HUDEP-2 (cell line): ENCODE measurements around the gene ADCY3.

Experiments
- DNase-seq, 76 experiments: peaks; one replicate each; lab custom pipeline; 2025; ENCODE audit not compliant: unreplicated experiment in 76 of 76; lab: John Stamatoyannopoulos, UW

The ADCY3 gene

GRCh38 chr2:24908461-24908901 is 11.6 kb downstream of the ADCY3 start:
- no peak for DNase-seq

- DNase-seq: no peak
Measured at GRCh38 chr2:24907116-24907515, 12.9 kb downstream of the ADCY3 start.

GRCh38 chr2:24906466-24906865 is 13.6 kb downstream of the ADCY3 start:
- no peak for DNase-seq

GRCh38 chr2:24903161-24904103 is 16.6 kb downstream of the ADCY3 start:
- no peak for DNase-seq

GRCh38 chr2:24899361-24899910 is 20.6 kb downstream of the ADCY3 start:
- DNase-seq: no peak

- no peak for DNase-seq
Measured at GRCh38 chr2:24898122-24899109, 21.6 kb downstream of the ADCY3 start.

- DNase-seq: no peak
Measured at GRCh38 chr2:24894750-24895149, 25.3 kb downstream of the ADCY3 start.

- DNase-seq: no peak
Measured at GRCh38 chr2:24893934-24894333, 26.1 kb downstream of the ADCY3 start.

- no peak for DNase-seq
Measured at GRCh38 chr2:24892928-24893327, 27.1 kb downstream of the ADCY3 start.

GRCh38 chr2:24891201-24891600 is 28.8 kb downstream of the ADCY3 start:
- no peak for DNase-seq

- DNase-seq: no peak
Measured at GRCh38 chr2:24889221-24889620, 30.8 kb downstream of the ADCY3 start.

- DNase-seq: no peak
Measured at GRCh38 chr2:24888177-24888576, 31.9 kb downstream of the ADCY3 start.

- DNase-seq: no peak
Measured at GRCh38 chr2:24887307-24887874, 32.6 kb downstream of the ADCY3 start.

GRCh38 chr2:24886691-24887304 is 33.2 kb downstream of the ADCY3 start:
- DNase-seq: no peak

- no peak for DNase-seq
Measured at GRCh38 chr2:24886126-24886501, 33.9 kb downstream of the ADCY3 start.

GRCh38 chr2:24885221-24886125 is 34.6 kb downstream of the ADCY3 start:
- DNase-seq: no peak

GRCh38 chr2:24883946-24884345 is 36.1 kb downstream of the ADCY3 start:
- no peak for DNase-seq

GRCh38 chr2:24881623-24882022 is 38.4 kb downstream of the ADCY3 start:
- peak in 11 of 76 experiments; percentile 2 to 24 (median 5) for DNase-seq

GRCh38 chr2:24881158-24881557 is 38.9 kb downstream of the ADCY3 start:
- DNase-seq: no peak
